Retinal pigment epithelial cell (primary cell): ENCODE data around the gene VPREB1.
"Not testable (repeated sequence)": the region's sequence is repeated elsewhere in the genome, so short reads cannot be mapped to it uniquely, and the experiment has no call there.

Source experiments
- DNase-seq: peaks from one replicate; pipeline ENCODE4 v3.0.0-alpha.2; 2010; ENCODE audit warnings: low read depth
- H3K4me3 ChIP-seq: 2 replicates; pipeline ENCODE4 v1.5.1; 2011; ENCODE audit warnings: mild to moderate bottlenecking, low read length, control low read depth, moderate library complexity

Gene VPREB1

DNA sequence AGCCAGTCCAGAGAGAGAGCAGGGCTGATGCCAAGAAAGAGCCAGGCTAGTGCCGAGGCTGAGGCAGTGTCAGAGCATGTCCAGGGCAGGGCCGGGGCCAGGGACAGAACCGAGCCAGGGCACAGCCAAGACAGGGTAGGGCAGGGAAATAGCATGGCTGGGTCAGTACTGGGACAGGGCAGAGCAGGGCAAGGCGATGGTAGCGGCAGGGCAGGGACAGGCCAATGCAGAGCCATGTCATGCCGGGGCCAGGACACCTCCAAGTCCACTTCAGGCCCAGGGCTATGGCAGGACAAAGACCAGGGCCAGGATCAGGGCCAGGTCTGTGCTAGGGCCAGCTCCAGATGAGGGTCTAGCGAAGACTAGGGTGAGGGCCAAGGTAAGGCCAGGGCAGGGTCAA, 48.9 kb downstream of the VPREB1 start:
- DNase-seq, H3K4me3 ChIP-seq: not testable (repeated sequence)

DNA sequence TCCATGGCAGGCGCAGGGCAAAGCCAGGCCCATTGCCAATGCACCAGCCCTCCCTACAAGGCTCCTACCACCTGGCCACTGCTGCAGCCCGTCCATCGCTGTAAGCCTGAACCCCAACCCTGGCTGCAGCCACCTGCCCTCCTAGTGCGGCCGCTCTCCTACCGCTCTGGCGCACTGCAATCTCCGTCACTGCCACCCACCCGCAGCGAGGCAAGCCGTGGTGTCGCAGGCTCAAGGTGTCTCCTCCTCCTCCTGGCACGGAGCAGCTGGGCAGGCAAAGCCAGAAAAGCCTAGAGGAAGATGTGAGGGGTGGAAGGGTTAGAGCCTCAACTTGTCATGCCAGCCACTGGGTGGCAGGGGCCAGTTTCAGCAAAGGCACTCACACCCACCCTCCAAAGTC, 50.1 kb downstream of the VPREB1 start:
- not testable (repeated sequence) for DNase-seq, H3K4me3 ChIP-seq
